Body of pancreas (tissue), 4 donors: ENCODE results near the gene SPIRE1. TPM values are rescaled to one million over a fixed set of nuclear protein-coding genes. Genes with fewer than 3 reads are reported as not detected.
"Not testable (repeated sequence)": the region's sequence is repeated elsewhere in the genome, so short reads cannot be mapped to it uniquely, and the experiment has no call there.

ENCODE experiments used
- ATAC-seq: fragments of 150-250 bp; one replicate; pipeline ENCODE4 v1.9.1; 2016
- DNase-seq, 4 donors: peaks; one replicate each; pipeline ENCODE4 v3.0.0-alpha.2; 2019
- H3K27ac ChIP-seq, 4 donors: fragments of 200-600 bp; sonication (generic); 1 replicate in 3 of 4; 2 replicates in 1 of 4; pipeline versions ENCODE4 v1.5.1 to v1.6.1; 2016 to 2019; ENCODE audit warnings: mild to moderate bottlenecking in 1 of 4, mixed read lengths in 1 of 4, moderate library complexity in 1 of 4
- H3K27me3 ChIP-seq, 2 donors: fragments of 200-600 bp; sonication (generic); one replicate each; pipeline ENCODE4 v1.6.0; 2016; ENCODE audit warnings: mild to moderate bottlenecking in 1 of 2
- H3K36me3 ChIP-seq, 2 donors: fragments of 200-600 bp; sonication (generic); replicated peaks in 1 of 2; 2 replicates each; pipeline ENCODE4 v1.5.1; 2016; ENCODE audit warnings: low read depth in 2 of 2; ENCODE audit not compliant: insufficient read depth in 1 of 2
- H3K4me1 ChIP-seq: fragments of 200-600 bp; sonication (generic); one replicate; pipeline ENCODE4 v1.6.0; 2016
- H3K4me3 ChIP-seq, 2 donors: fragments of 200-600 bp; sonication (generic); 1 replicate in 1 of 2; 2 replicates in 1 of 2; pipeline ENCODE4 v1.5.1; 2016 to 2019
- H3K9me3 ChIP-seq, 3 donors: fragments of 200-600 bp; sonication (generic); 1 replicate in 2 of 3; 2 replicates in 1 of 3; pipeline ENCODE4 v1.5.1; 2016
- POLR2A ChIP-seq, 3 donors: fragments of 450-650 bp; IDR thresholded peaks; one replicate each; pipeline ENCODE4 v1.6.1; 2016; ENCODE audit warnings: antibody characterized with exemption in 3 of 3, mild to moderate bottlenecking in 2 of 3
- WGBS, 2 donors: methylation state at CpG; one replicate each; pipeline ENCODE4 v1.1.5; 2017; 5-methylcytosine and 5-hydroxymethylcytosine counted together
- intact Hi-C: fragments of 100-400 bp; cut with DNase I; formaldehyde crosslinking; loops from one replicate; pipeline ENCODE4 v1.15.1; 2023
- total RNA-seq, 2 donors: library from RNA; depleted of rRNA; stranded (reverse); fragments of >200 nt; gene quantifications; one replicate each; pipeline ENCODE4 v1.1.0, GENCODE V29; 2016
- TF ChIP-seq, protein P1 (sequence below), 7 experiments: fragments of 450-650 bp in 4 of 7; fragments of 200-600 bp in 3 of 7; sonication (generic) in 3 of 7; IDR thresholded peaks; one replicate each; pipeline ENCODE4 v1.5.1; 2016 to 2019; ENCODE audit warnings: antibody characterized with exemption in 7 of 7

The SPIRE1 gene
- total RNA-seq, 2 donors from 2014 or later: 8.2 to 15.0 TPM

DNA sequence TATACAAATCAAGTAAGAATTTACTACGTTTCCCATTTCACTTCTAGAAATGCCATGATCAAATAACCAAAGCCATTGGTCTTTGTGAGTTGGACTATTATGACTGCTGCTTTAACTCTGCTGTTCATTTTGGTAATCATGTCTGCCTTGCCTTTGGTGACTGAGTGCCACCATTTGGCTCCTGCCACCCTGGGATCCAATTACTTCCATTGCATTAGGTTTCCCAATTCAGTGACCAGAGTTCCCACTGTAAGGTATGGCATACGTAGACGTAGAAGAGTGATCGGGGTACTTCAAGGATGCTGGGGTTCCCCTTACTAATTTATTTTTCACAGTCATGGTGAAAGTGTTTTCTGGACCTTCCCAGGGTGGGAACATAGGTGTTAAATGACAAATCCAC lies 90.1 kb downstream of the SPIRE1 start:
- DNase-seq: no peak

GRCh38 chr18:12564861-12565260 lies 93.0 kb downstream of the SPIRE1 start:
- DNase-seq: no peak
- Histone ChIP-seq H3K4me1 (no peaks in the 10 kb centered on the region), H3K27ac (no peak overlapping the region), H3K9me3 (no peaks in the 10 kb centered on the region), H3K4me3 (no peak overlapping the region), H3K27me3 (no peaks in the 10 kb centered on the region), H3K36me3 (no peaks in the 10 kb centered on the region)
- 95 to 97% methylated on average over 1 of the region's 1 CpG for WGBS, 2 donors
- ATAC-seq: no peak
- intact Hi-C loops: no loop called here
- no peak for TF ChIP-seq POLR2A (IDR thresholded peaks at IDR 0.05)
- TF ChIP-seq, protein P1, sequence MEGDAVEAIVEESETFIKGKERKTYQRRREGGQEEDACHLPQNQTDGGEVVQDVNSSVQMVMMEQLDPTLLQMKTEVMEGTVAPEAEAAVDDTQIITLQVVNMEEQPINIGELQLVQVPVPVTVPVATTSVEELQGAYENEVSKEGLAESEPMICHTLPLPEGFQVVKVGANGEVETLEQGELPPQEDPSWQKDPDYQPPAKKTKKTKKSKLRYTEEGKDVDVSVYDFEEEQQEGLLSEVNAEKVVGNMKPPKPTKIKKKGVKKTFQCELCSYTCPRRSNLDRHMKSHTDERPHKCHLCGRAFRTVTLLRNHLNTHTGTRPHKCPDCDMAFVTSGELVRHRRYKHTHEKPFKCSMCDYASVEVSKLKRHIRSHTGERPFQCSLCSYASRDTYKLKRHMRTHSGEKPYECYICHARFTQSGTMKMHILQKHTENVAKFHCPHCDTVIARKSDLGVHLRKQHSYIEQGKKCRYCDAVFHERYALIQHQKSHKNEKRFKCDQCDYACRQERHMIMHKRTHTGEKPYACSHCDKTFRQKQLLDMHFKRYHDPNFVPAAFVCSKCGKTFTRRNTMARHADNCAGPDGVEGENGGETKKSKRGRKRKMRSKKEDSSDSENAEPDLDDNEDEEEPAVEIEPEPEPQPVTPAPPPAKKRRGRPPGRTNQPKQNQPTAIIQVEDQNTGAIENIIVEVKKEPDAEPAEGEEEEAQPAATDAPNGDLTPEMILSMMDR (IDR thresholded peaks at IDR 0.05): no peak

More for the DNA sequence above, 90.1 kb downstream of the SPIRE1 start:
- Histone ChIP-seq H3K4me3 (no peak overlapping the region), H3K36me3 (no peaks in the 10 kb centered on the region), H3K4me1 (no peaks in the 10 kb centered on the region), H3K9me3 (no peaks in the 10 kb centered on the region), H3K27me3 (no peaks in the 10 kb centered on the region), H3K27ac (no peak overlapping the region)
- intact Hi-C loops: no loop called here
- TF ChIP-seq, protein P1 (IDR thresholded peaks at IDR 0.05): no peak
- TF ChIP-seq POLR2A (IDR thresholded peaks at IDR 0.05): no peak
- 94 to 95% methylated on average over 4 of the region's 4 CpGs for whole genome bisulfite sequencing, 2 donors
- no peak for ATAC-seq

DNA sequence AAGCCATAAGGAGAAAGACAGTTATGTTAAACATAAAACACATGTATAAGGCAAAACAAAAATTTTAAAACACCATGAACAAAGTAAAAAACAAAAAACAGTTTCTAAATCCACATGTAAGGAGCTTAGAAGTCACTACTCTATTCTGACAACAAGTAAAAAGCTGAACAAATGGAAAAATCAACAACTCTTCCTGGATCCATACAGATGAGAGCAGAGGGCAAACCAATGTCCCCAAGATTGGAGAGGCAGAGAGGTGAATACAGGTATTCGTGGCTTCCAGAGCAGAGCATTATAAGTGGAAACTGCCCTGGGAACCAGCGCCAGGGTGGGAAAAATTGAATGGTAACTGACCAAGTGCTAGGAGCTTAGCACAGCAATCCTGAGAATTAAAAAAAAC lies 93.5 kb downstream of the SPIRE1 start:
- 88 to 89% methylated on average over 2 of the region's 2 CpGs for WGBS, 2 donors
- TF ChIP-seq, protein P1 (IDR thresholded peaks at IDR 0.05): no peak
- no peak for TF ChIP-seq POLR2A (IDR thresholded peaks at IDR 0.05)
- Histone ChIP-seq H3K27ac (no peak overlapping the region), H3K4me1 (no peaks in the 10 kb centered on the region), H3K36me3 (no peaks in the 10 kb centered on the region), H3K27me3 (no peaks in the 10 kb centered on the region), H3K9me3 (no peaks in the 10 kb centered on the region), H3K4me3 (no peak overlapping the region)
- no peak for DNase-seq
- intact Hi-C loops: no loop called here
- ATAC-seq: no peak

DNA sequence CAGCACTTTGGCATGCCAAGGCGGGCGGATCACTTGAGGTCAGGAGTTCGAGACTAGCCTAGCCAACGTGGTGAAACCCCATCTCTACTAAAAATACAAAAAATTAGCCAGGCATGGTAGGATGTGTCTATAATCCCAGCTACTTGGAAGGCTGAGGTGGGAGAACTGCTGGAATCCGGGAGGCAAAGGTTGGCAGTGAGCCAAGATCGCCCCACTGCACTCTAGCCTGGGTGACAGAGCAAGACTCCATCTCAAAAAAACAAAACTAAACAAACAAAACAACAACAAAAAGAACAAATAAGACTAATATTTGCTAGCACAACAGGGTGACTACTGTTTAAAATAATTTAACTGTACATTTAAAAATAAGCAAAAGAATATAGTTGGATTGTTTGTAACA lies 97.3 kb downstream of the SPIRE1 start:
- H3K36me3 ChIP-seq, H3K9me3 ChIP-seq, H3K4me3 ChIP-seq, DNase-seq, H3K4me1 ChIP-seq, H3K27me3 ChIP-seq, intact Hi-C loops, H3K27ac ChIP-seq, ATAC-seq: not testable (repeated sequence)
- 77 to 79% methylated on average over 6 of the region's 6 CpGs for WGBS, 2 donors

DNA sequence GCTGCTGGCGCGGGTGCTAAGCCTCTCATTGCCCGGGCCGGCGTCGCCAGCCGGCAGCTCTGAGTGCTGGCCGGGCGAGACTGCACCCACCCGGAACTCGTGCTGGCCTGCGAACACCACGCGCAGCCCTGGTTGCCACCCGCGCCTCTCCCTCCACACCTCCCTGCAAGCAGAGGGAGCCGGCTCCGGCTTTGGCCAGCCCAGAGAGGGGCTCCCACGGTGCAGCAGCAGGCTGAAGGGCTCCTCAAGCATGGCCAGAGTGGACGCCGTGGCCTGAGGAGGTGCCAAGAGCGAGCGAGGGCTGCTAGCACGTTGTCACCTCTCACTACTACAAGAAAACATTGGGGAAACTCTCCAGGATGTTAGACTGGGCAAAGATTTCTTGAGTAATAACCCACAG lies 98.6 kb downstream of the SPIRE1 start:
- 97 to 100% methylated on average over 2 to 21 of the region's 24 CpGs for WGBS, 2 donors
- H3K27ac ChIP-seq: no peak overlapping the region
- no peaks in the 10 kb centered on the region for H3K9me3 ChIP-seq
- no peaks in the 10 kb centered on the region for H3K27me3 ChIP-seq
- no peak overlapping the region for H3K4me3 ChIP-seq
- TF ChIP-seq, protein P1 (IDR thresholded peaks at IDR 0.05): no peak
- no peak for TF ChIP-seq POLR2A (IDR thresholded peaks at IDR 0.05)
- ATAC-seq (no peak), DNase-seq (no peak)
- no peaks in the 10 kb centered on the region for H3K36me3 ChIP-seq
- H3K4me1 ChIP-seq: no peaks in the 10 kb centered on the region
- intact Hi-C loops: no loop called here
